Measurements from ENCODE around the gene MS4A5. TPM values are rescaled to one million over a fixed set of nuclear protein-coding genes. Genes with fewer than 3 reads are reported as not detected.

Gene MS4A5
- not detected in 2 replicates for total RNA-seq

DNA sequence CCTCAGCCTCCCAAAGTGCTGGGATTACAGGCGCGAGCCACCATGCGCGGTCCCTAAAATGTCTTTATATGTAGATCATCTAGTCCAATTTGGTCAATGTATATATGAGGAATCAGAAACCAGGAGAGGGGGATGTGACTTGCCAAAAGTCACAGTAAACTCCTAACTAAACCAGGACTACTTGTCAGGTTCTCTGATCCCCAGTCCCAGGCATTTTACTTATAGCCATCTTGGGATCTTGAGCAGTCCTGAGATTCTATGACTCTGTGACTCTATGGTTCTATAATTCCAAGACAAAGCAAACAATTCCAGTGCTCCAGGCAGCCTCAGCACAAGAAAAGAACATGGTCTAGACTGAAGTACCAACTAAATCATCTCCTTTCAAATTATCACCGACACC is at the start of gene MS4A5:
Gene MS4A5 (plus strand): TSS at position 301 of the 400 bp plus-strand sequence. CDS start 103 bp downstream, outside the sequence.

GRCh38 chr11:60396382-60396781 is 33.0 kb upstream of the MS4A5 start, which contains the start of gene MS4A14:
TSS of gene MS4A14 (plus strand) at chr11:60396459. CDS start at chr11:60396579, 120 bp downstream.

GRCh38 chr11:60455531-60456042 is 26.2 kb downstream of the MS4A5 start, which contains the start of gene MS4A1:
TSS of gene MS4A1 (plus strand) at chr11:60455847. CDS start at chr11:60462375, 6,528 bp downstream.

DNA sequence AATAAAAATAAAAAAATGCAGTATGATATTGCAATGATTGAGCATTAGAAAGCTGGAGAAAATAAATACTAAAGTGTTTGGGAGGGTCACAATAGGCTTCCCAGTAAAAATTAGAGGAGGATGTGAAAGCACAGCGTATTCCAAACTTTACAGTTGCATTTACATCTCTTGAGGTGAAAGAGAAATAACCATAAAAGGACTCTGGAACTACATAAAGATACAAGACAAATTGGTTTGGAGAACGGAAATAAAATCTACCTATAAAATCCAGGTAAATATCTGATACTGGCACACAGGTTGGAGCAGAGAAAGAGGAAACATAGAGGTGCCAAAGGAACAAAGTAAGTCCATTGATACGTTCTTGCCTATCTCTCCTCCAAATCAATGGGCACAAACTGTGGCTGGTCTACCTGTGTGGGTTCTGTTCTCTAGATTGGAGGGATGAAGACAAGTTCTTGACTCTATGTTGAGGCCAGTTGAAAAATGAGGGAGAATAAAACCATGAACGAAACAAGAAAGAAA is 63.2 kb downstream of the MS4A5 start, which contains the start of gene MS4A12:
Gene MS4A12 (plus strand): TSS at position 291 of the 522 bp plus-strand sequence. CDS start 4,541 bp downstream, outside the sequence.

Other genes with a start within 250 kb of the MS4A5 start
- gene MS4A6A, start 246.5 kb upstream of the MS4A5 start, total RNA-seq: not detected in 2 replicates
- gene MS4A4E, start 186.4 kb upstream of the MS4A5 start, total RNA-seq: not detected in 2 replicates
- gene MS4A4A, start 148.9 kb upstream of the MS4A5 start, total RNA-seq: not detected in 2 replicates
- not detected in 2 replicates for gene MS4A6E, start 102.3 kb upstream of the MS4A5 start, total RNA-seq
- gene MS4A7, start 51.0 kb upstream of the MS4A5 start, total RNA-seq: not detected in 2 replicates
- gene MS4A14, start 33.1 kb upstream of the MS4A5 start, total RNA-seq: not detected in 2 replicates
- gene MS4A1, start 26.3 kb downstream of the MS4A5 start, total RNA-seq: not detected in 2 replicates
- not detected in 2 replicates for gene MS4A12, start 63.2 kb downstream of the MS4A5 start, total RNA-seq
- not detected in 2 replicates for gene MS4A13, start 85.8 kb downstream of the MS4A5 start, total RNA-seq